UCSD-AML1 (cell line): ENCODE measurements around the gene RER1.

ENCODE experiments used
- DNase-seq: peaks from one replicate; lab custom pipeline; 2025; ENCODE audit not compliant: unreplicated experiment; lab: John Stamatoyannopoulos, UW

The RER1 gene

DNA sequence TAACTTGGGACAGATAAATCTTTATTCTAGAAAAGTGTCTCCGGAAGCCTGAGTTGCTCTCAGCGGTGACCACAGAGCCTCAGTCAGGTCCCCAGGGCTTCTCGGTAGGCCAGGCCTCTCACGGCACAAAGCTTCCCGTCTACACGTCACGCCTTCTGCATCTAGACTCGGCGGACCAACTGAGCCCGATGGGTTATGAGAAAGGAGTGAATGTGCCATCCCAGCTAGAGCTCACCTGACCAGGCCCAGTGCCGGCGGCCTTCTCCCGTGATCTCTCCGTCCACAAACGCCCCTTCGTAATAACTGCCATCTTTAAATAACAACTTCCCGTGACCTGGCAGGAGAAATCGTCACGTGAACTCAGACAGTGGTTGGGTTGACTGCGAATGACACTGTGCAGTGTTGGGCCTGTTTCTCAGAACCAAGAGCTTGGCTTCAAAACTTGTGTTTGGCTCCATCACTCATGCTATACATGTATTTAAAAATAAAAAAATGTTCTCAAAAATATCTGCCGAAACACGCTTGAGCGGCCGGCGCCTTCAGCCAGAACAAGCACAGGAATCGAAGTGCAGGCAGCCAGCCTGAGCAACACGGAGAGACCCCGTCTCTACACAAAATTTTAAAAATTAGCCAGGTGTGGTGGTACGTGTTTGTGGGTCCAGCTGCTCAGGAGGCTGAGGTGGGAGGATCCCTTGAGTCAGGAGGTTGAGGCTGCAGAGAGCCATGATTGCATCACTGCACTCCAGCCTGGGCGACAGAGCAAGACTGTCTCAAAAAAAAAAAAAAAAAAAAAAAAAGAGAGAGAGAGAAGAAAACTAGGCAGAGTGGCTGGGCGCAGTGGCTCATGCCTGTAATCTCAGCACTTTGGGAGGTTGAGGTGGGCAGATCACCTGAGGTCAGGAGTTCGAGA lies 3.4 kb upstream of the RER1 start:
- DNase-seq = no peak

DNA sequence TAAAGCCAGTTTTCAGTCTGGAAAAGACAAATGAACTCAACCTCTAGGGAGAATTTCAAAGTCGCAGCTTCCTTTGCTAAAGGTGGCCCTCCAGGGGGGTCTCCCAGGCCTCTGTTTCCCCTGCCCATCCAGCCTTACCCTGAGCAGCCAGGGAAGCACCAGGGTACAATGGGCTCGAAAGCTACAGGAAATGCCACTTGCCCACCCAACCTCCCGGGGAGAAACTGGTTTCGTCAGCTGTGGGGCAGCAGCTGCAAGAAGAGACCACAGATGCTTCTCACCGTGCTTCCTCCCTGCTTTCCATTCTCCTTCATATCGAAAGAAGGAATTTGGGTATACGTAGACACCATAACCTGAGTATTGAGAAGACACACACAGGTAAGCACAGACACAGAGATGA lies 2.0 kb upstream of the RER1 start:
- no peak for DNase-seq

DNA sequence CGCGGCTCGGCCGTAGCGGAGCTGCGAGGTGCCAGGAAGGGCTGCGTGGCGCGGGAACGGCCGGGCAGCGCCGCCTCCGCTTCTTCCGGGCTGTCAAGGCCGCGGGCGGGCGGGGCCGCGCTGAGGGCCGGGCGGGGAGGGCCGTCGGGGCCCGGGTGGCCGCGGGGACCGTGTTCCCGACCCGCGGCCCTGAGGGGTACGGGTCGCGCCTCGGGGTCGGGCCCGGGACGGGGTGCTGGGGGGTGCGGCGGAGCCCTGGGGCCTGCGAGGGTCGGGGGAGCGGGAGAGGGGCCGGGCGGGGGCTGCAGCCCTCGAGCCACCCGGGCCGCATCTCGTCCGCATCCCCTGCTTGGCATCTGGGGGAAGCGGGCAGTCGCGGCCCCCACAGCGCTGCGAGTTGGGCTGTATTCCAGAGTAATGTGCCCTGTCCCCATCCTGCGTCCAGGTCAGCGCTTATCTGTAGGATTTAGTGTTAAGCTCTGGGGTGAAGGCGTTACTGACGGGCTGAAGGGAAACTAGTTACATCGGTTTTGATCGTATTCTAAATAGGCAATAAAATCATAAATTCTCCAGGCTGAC lies 379 bp downstream of the RER1 start:
- DNase-seq = no peak

DNA sequence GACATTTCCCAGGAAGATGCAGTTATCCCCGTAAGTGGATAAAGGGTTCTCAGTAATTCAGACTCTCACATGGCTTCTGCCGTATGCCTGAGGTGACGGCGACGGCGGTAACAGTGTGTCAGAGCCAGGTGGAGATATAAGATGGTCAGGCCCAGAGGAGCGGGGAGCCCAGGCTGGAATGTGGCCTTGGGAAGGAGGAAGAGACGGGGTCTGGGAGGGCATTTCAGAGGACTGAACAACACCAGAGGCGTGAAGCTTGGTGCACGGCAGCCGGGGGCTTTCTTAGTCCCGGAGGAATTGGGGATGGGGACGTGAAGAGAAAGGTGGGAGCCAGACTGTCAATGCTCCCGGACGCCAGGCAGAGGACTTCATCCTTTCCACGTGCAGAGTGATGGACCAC lies 1.0 kb downstream of the RER1 start:
- no peak for DNase-seq

DNA sequence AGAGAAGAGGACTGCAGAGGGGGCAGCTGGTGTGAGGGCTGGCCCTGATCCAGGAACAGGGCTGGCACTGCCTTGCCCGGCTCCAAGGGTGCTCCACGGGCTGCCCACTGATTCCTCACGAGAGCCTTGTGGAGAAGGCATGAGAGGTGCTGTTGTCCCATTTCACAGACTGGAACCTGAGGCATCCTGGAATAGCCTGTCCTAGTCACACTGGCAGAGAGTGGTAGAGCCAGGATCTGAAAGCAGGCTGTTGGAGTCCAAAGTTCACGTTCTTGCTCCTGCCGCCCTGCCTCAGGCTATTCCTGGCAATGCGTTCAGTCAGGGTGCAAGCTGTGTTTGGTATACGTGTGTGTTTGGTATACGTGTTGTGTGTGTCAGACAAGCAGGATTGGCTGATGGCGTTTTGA lies 1.8 kb downstream of the RER1 start:
- no peak for DNase-seq

DNA sequence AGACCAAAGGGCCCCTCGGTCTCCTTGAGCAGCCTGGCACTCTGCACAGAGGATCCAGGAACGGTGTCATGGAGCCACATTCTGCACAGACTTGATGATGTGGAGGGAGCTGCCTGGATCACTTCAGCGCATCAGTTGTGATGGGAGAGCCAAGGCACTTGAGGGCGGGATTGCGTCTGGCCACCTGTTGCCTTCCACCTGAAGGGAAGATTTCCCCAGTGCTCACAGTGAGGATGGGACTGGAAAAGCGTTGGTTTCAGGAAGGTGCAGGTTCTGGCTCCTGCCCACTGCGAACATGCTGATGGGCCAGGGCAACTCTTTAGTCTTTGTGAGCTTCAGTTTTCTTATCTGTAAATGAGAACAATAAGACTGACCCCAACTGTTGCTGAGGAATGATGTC lies 2.6 kb downstream of the RER1 start:
- DNase-seq = no peak

DNA sequence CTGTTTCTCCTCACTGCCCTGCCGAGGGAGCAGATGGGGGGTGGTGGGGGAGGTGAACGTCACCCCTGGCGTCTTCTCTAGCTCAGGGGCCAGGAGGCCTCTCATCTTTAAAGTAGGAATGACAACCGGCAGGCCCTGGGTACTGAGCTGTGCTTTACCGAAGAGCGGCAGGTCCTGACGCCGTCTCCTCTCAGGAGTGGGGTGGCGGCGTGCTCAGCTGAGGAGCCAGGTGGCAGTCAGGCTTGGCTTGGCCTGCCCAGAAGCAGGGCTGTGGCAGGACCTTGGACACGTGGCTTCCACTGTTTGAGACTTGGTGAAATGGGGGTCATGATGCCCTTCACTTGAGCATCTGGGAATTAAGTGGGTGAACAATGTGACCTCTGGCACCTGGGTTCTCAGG lies 3.1 kb downstream of the RER1 start:
- no peak for DNase-seq

DNA sequence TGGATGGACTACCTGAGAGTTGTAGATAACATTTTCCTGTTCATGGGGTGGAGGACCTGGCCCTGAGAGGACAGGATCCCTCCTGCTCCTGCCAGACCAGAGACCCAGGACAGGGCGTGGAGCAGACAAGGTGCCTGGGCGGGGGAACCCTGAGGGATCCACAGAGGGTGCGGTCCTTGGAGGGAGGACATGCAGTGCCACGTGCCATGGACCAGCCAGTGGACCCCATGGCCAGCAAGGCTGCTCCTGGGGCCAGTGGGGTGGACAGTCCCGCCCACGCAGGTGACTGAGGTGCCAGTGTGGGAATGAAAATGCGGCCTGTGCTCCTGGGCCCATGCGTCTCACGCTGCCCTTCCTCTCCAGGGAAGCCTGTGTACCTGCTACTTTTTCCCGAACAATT lies 3.6 kb downstream of the RER1 start:
- DNase-seq = no peak

DNA sequence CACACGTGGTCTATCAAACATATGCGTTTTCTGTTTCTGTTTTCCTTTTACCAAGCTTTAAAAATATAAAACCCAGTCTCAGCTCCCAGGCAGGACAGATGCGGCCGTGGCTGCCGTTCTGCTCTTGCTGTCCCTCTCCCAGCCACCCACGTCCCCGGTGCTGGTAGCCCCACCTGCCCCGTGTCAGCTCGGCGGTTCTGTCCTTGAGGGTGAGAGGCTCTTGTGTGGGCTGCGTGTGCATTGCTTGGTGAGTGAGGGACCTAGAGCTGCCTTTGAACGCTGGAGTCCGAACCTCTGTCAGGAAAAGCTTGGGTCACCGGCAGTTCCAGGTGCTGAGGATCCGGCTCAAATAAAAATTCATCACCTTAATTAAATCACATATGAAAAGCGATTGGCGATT lies 4.4 kb downstream of the RER1 start:
- no peak for DNase-seq

DNA sequence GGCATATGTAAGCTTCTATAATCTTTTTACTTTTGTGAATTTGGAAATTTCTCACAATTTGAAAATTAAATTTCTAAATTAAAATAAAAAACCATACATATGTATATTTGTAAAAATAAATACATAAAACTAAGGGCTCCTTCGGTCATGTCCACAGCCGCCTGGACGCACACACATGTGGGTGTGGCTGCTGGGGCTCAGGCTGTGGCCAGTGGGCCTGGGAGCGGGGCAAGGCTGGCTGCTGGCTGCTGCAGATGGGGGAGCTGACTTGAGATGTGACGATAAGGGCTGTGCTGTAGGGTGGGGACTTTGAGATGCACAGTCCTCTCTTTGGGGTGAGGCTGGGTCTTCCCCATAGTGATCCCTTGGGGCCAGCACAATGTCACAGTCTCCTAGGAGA lies 4.8 kb downstream of the RER1 start:
- DNase-seq = no peak

DNA sequence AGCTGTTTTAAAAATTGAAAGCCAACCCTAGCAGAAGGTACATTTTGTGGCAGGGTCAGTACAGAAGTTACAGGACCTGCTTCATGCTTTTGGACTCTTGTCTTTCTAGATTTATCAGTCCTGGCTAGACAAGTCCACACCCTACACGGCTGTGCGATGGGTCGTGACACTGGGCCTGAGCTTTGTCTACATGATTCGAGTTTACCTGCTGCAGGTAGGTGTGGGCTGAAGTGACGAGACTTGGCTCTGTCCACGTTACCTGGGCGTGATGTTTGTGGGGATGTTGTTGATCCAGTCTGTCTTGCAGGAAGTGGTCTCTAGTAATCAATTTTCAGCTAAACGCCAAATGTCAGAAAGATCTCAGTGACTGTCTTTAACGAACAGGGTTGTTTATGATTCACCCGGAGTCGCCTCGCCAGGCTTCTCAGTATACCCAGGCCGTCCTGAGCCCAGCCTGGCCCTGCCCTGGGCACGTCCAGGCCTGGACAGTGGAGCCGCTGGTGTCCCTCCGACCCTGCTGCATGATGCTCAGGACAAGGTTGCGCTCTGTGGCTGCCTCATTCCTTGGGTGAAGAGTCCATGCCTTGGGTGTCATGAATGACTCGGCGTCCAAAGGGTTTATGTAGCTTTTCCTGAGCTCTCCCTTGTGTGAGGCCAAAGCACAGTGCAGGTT lies 5.5 kb downstream of the RER1 start:
- DNase-seq = no peak

DNA sequence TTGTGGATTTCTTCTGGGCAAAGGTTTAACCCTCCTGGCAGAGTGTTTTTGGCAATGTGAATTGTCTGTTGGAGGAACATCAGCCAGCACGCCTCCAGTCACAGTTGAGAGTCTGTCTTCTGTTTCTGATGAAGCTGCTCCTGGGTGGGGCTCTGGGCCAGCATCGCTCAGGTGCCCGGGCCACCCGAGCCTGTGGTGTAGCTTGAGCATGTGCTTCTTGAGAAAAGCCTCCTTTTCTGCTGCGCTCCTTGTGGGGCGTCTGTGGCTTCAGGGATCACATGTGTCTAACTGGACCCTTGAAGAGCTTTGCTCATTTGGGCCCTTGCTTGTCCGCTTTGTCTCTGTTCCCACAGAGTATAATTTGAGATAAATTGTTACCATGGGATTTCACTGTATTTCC lies 7.2 kb downstream of the RER1 start:
- DNase-seq = no peak

DNA sequence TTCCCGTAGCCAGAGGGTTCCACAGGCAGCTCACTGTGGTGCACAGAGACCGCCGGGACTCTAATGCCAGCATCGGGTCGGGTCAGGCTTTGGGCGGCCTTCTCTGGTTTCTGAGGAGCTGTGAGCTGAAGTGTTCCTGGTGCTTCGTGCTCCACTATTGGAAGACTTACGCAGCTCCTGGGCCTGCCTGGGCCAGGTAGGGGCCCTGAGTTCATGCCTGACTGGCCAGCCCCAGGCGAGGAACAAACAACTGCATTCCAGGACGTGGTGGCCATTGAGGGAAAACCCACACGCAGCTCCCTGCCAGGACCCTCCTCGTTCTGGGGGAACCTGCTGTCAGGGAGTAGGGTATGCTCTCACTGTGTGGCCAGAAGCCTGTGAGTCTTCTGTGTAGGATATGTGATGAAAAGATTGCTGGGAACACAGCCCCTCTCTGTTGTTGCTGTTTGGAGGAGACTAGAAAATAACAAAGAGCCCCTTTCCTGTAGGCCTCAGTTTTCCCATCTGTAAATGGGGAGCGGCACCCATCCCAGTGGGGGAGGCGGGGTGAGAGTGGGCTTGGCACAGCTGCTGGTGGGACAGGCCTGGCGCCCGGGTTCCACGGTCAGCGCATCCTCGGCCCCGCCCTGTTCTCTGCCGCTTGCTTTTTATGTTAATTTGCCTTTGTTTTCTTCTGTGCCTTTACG lies 8.4 kb downstream of the RER1 start:
- no peak for DNase-seq

DNA sequence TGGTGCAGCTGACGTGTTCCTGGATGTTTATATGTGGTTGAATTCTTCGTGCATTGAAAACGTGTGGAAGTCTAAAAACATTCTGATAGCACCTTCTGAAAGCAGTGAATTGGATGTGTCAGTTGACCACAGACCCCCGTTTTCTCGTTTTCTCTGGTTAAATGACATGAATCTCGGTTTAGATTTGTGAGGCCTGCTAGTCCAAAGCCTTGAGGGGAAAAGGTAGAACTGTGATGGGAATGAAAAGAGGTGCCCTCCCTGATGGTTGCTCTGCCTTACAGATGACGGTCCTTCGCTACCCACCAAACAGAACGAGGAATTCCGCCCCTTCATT lies 8.9 kb downstream of the RER1 start:
- DNase-seq = no peak

DNA sequence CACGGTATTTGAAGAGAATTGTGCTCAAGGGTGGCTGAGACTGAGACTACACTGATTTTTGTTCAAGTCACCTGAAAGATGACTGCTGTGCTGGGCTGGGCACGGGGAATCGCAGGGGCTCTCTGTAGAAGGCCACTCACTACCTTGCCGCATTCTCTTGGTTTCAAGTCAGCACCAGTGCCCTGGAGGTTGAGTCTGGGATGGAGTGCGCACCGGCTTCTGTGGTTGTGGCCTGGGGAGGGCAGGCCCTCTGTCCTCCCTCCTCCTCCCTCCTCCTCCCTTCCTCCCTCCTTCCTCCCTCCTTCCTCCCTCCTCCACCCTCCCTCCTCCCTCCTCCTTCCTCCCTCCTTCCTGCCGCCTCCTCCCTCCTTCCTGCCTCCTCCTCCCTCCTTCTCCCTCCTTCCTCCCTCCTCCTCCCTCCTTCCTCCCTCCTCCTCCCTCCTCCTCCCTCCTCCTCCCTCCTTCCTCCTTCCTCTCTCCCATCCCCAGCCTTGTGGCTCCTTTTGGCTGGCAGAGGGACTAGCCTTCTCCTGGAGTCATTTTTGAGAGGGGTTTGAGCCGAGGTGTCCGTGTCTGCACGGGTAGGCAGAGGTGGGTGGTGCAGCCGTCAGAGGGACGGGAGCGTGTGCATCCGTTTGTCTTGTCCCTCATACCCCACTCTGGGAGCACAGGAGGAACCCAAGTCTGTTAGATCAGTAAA lies 9.5 kb downstream of the RER1 start:
- no peak for DNase-seq

DNA sequence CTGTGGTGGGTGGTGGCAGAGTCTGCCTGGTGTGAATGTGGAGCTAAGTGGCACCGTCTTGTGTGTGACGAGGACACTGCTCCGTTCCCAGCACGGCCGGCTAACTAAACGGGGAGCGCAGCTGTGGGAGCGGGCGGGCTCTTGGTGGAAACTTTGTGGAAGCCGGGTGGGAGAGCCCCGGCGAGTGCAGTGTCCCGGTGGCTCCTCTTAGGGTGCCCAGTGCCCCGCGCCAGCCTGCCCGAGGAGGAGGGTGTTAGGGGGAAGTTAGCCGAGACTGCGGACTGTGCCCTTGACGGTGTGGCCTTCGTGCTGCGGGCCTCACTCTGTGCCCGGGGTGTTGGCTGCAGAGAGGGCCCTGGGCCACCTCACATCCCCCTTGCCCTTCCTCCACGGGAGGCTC lies 10.8 kb downstream of the RER1 start:
- DNase-seq = no peak

DNA sequence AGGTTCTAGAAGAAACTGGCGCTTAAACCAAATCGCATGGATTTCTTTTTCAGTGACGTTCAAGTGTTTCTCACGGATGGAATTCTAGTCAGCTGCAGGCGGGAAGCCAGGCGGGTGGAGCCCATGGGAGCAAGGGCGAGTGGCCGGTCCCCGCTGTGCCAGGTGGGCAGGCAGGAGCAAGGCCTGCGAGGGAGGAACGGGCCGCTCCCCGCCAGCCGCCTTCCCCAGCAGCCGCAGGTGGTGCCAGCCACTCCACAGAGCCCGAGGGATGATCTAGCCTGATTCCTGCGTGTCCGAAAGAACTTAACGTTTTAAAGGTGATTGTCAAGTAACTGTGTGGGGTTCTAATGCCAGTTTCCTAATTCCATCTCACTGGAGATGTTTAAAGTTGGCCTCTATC lies 11.6 kb downstream of the RER1 start:
- no peak for DNase-seq

DNA sequence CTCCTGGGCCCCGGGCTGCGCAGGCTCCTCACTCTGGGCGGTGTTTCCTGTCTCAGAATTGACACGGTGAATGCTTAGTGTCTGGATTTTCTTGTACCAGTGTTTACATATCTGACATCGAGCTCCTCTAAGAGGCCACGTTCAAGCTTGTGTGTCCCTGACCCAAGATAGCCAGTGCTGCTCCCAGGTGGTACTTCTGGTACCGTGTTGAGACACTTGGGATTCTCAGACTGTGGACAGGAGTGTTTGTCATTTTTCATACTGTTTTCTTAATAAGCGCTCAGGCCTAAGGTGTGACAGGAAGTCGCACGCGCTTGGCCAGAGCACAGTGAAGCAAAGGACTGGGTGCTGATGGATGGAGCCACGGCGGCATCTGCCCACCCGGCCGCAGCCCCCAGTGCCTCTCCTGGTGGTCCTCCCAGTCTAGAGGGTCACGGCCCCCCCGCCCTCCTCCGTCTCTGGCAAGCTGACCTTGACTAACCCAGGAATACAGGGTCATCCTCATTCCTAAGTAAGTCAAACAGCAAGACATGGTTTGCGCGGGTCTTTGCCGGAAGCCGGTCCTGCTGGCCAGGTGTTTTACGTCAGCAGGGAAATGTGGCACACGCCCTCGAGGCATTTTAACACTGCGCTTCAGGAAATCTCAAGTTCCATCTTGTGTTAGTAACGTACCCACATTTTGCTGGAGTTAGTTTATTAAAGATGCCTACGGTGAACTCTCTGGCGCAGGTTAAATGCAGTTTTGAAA lies 12.7 kb downstream of the RER1 start:
- no peak for DNase-seq

DNA sequence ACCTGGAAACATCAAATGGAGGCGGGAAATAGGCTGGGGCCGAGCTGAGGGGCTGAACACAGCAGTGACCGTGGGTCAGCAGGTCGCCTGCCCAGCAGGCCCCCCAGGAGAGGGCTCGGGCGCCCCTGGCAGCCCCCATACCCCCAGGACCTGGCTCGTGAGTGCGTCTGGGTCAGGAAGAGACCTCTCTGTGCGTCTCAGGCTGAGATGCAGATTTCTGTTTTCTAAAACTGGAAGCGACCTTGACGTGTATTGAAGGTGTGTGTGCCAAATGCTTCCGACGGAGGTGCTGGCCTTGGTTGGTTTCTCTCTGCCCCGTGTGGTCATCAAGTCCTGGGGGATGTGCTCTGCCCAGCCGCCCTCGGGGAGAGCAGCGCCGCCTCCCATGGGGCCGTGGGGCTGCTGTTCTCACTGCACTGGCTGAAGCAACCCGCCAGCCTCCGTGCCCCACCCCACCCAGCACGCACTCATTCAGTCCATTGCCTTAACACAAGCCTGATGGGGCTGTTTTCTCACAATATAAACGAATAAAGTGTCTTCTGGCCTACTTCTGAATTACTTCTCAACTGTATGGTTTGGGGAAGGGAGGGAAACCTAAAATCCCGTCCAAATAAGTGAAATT lies 13.4 kb downstream of the RER1 start:
- no peak for DNase-seq
